Stimulated activated CD8-positive, alpha-beta memory T cell treated with anti-CD3 and anti-CD28 coated beads, Interleukin-4, amount 100 ng/mL, for 1 hour (primary cell): Measurements from ENCODE around the gene APC2.

Source experiments
- DNase-seq, 2 donors: peaks; one replicate each; pipeline ENCODE4 v3.0.0-alpha.2; 2020; ENCODE audit warnings: low read depth in 2 of 2, low spot score in 1 of 2

Gene APC2

GRCh38 chr19:1446713-1447481 is 3.0 kb upstream of the APC2 start:
- no peak for DNase-seq

- no peak for DNase-seq
These were observed 2.4 kb upstream of the APC2 start for GRCh38 chr19:1447504-1447903.

GRCh38 chr19:1447944-1448343 is 2.0 kb upstream of the APC2 start:
- no peak for DNase-seq

- no peak for DNase-seq
These were observed 1.1 kb downstream of the APC2 start for GRCh38 chr19:1450735-1451731.

GRCh38 chr19:1451916-1452801 is 2.2 kb downstream of the APC2 start:
- DNase-seq = no peak

- no peak for DNase-seq
These were observed 3.0 kb downstream of the APC2 start for GRCh38 chr19:1452802-1453524.

- no peak for DNase-seq
These were observed 3.8 kb downstream of the APC2 start for GRCh38 chr19:1453525-1454364.

- DNase-seq = no peak
These were observed 5.0 kb downstream of the APC2 start for GRCh38 chr19:1455002-1455335.

GRCh38 chr19:1455336-1456120 is 5.6 kb downstream of the APC2 start:
- no peak for DNase-seq

GRCh38 chr19:1456121-1456900 is 6.4 kb downstream of the APC2 start:
- DNase-seq = no peak

- no peak for DNase-seq
These were observed 7.3 kb downstream of the APC2 start for GRCh38 chr19:1457031-1457739.

- no peak for DNase-seq
These were observed 8.0 kb downstream of the APC2 start for GRCh38 chr19:1457892-1458291.

- no peak for DNase-seq
These were observed 9.6 kb downstream of the APC2 start for GRCh38 chr19:1459479-1459878.

- DNase-seq = no peak
These were observed 10.4 kb downstream of the APC2 start for GRCh38 chr19:1460033-1460995.

- DNase-seq = no peak
These were observed 11.9 kb downstream of the APC2 start for GRCh38 chr19:1461862-1462261.
